Chondrocyte (in vitro differentiated cells): ENCODE results near the gene PEX10. TPM values are rescaled to one million over a fixed set of nuclear protein-coding genes. Genes with fewer than 3 reads are reported as not detected.

Experiments used
- DNase-seq: peaks from one replicate; pipeline ENCODE4 v3.0.0; 2021; ENCODE audit warnings: mixed read lengths, low spot score
- H3K27ac Mint-ChIP-seq: one replicate; pipeline ENCODE4 v1.8.0; 2021; ENCODE audit warnings: mild to moderate bottlenecking, moderate library complexity, mixed read lengths; ENCODE audit not compliant: unreplicated experiment
- H3K27me3 Mint-ChIP-seq: 2 replicates; pipeline ENCODE4 v1.8.0; 2021; ENCODE audit warnings: low read depth, mixed read lengths
- H3K36me3 Mint-ChIP-seq: 2 replicates; pipeline ENCODE4 v1.8.0; 2021; ENCODE audit warnings: low read depth, mixed read lengths
- H3K4me1 Mint-ChIP-seq: 2 replicates; pipeline ENCODE4 v1.8.0; 2021; ENCODE audit warnings: low read depth, mild to moderate bottlenecking, mixed read lengths
- H3K4me3 Mint-ChIP-seq: one replicate; pipeline ENCODE4 v1.8.0; 2021; ENCODE audit warnings: mild to moderate bottlenecking, moderate library complexity, mixed read lengths; ENCODE audit not compliant: unreplicated experiment
- H3K9me3 Mint-ChIP-seq: 2 replicates; pipeline ENCODE4 v1.8.0; 2021; ENCODE audit warnings: low read depth, mixed read lengths
- CTCF ChIP-seq: fragments of 200-600 bp; sonication (generic); IDR thresholded peaks from 2 replicates; pipeline ENCODE4 v1.5.0; 2021; ENCODE audit warnings: antibody characterized with exemption, mild to moderate bottlenecking, moderate library complexity
- total RNA-seq: library from RNA; stranded (reverse); gene quantifications from 3 replicates; pipeline ENCODE4 v1.2.1, GENCODE V29; 2021

PEX10 gene
- total RNA-seq, 1 donor from 2014 or later: 23.4 TPM

DNA sequence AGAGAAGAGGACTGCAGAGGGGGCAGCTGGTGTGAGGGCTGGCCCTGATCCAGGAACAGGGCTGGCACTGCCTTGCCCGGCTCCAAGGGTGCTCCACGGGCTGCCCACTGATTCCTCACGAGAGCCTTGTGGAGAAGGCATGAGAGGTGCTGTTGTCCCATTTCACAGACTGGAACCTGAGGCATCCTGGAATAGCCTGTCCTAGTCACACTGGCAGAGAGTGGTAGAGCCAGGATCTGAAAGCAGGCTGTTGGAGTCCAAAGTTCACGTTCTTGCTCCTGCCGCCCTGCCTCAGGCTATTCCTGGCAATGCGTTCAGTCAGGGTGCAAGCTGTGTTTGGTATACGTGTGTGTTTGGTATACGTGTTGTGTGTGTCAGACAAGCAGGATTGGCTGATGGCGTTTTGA is 18.9 kb downstream of the PEX10 start:
- Mint-ChIP-seq H3K4me3 (peak overlapping the region; percentile 80), H3K27me3 (no peaks in the 10 kb centered on the region), H3K4me1 (peaks cover 37% of the 10 kb centered on the region), H3K9me3 (no peaks in the 10 kb centered on the region), H3K36me3 (peaks cover 12% of the 10 kb centered on the region), H3K27ac (peak overlapping the region; percentile 43)
- no peak for TF ChIP-seq CTCF
- DNase-seq: no peak

- TF ChIP-seq CTCF: no peak
- Mint-ChIP-seq H3K9me3 (no peaks in the 10 kb centered on the region), H3K4me3 (peak overlapping the region; percentile 80), H3K27me3 (no peaks in the 10 kb centered on the region), H3K27ac (peak overlapping the region; percentile 83), H3K36me3 (peaks cover 12% of the 10 kb centered on the region), H3K4me1 (peaks cover 37% of the 10 kb centered on the region)
- peak; percentile 90 for DNase-seq
These were observed 19.7 kb downstream of the PEX10 start for GRCh38 chr1:2392686-2393085.

DNA sequence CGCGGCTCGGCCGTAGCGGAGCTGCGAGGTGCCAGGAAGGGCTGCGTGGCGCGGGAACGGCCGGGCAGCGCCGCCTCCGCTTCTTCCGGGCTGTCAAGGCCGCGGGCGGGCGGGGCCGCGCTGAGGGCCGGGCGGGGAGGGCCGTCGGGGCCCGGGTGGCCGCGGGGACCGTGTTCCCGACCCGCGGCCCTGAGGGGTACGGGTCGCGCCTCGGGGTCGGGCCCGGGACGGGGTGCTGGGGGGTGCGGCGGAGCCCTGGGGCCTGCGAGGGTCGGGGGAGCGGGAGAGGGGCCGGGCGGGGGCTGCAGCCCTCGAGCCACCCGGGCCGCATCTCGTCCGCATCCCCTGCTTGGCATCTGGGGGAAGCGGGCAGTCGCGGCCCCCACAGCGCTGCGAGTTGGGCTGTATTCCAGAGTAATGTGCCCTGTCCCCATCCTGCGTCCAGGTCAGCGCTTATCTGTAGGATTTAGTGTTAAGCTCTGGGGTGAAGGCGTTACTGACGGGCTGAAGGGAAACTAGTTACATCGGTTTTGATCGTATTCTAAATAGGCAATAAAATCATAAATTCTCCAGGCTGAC is 20.3 kb downstream of the PEX10 start:
- Mint-ChIP-seq H3K9me3 (no peaks in the 10 kb centered on the region), H3K4me3 (peak overlapping the region; percentile 80), H3K36me3 (peaks cover 9% of the 10 kb centered on the region), H3K27me3 (no peaks in the 10 kb centered on the region), H3K27ac (peak overlapping the region; percentile 83), H3K4me1 (peaks cover 37% of the 10 kb centered on the region)
- no peak for TF ChIP-seq CTCF
- DNase-seq: no peak

GRCh38 chr1:2391041-2391930 is 21.1 kb downstream of the PEX10 start, which contains the start of the genes MORN1 and RER1:
MORN1 (minus strand) TSS chr1:2391554; CDS start chr1:2391533, 21 bp downstream.
RER1 (plus strand) TSS chr1:2391841; CDS start chr1:2395791, 3,950 bp downstream.
- H3K9me3 Mint-ChIP-seq: no peaks in the 10 kb centered on the region
- peaks cover 5% of the 10 kb centered on the region for H3K36me3 Mint-ChIP-seq

More at GRCh38 chr1:2391041-2391930, 21.1 kb downstream of the PEX10 start, which contains the start of the genes MORN1 and RER1:
- Mint-ChIP-seq H3K4me1 (peaks cover 37% of the 10 kb centered on the region), H3K4me3 (peak within 1 kb of the TSS; percentile 80), H3K27me3 (no peaks in the 10 kb centered on the region), H3K27ac (peak within 1 kb of the TSS; percentile 83)
- peak; percentile 99 for DNase-seq
- no peak for TF ChIP-seq CTCF
